Non-pigmented ciliary epithelial cell (primary cell): ENCODE results near the gene PLA2G4F.

ENCODE experiments used
- DNase-seq: peaks from one replicate; pipeline ENCODE4 v3.0.0-alpha.2; 2010; ENCODE audit warnings: low read depth

Gene PLA2G4F, protein sequence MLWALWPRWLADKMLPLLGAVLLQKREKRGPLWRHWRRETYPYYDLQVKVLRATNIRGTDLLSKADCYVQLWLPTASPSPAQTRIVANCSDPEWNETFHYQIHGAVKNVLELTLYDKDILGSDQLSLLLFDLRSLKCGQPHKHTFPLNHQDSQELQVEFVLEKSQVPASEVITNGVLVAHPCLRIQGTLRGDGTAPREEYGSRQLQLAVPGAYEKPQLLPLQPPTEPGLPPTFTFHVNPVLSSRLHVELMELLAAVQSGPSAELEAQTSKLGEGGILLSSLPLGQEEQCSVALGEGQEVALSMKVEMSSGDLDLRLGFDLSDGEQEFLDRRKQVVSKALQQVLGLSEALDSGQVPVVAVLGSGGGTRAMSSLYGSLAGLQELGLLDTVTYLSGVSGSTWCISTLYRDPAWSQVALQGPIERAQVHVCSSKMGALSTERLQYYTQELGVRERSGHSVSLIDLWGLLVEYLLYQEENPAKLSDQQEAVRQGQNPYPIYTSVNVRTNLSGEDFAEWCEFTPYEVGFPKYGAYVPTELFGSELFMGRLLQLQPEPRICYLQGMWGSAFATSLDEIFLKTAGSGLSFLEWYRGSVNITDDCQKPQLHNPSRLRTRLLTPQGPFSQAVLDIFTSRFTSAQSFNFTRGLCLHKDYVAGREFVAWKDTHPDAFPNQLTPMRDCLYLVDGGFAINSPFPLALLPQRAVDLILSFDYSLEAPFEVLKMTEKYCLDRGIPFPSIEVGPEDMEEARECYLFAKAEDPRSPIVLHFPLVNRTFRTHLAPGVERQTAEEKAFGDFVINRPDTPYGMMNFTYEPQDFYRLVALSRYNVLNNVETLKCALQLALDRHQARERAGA

DNA sequence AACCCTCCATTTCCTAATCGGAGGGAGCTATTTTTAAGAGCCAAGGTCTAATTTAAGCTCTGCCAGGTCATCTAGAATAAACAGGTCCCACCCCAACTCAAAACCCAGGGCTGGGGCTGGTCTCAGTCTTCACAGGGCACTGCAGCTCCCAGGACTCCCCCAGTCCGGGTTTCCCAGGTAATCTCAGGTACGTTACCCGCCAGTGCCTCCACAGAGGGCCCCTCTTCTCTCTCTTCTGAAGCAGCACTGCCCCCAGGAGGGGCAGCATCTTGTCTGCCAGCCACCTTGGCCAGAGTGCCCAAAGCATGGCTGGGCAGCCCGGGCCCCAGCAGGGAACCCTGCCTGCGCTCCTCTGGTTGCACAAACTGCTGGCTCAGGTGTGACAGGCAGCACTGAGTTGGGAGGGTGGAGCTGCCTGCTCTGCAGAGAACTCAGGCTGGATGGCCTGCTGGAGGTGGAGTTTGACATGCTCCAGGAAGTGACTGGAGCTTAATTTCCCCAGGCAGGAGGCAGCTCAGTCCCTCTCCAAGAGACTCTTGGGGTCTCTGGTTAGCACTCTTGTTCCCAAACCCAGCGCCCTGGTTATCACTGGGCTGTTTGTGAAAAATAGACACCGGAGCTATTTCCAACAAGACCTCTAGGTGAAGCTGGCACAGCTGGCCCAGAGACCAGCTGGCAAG lies at the start of gene PLA2G4F:
Gene PLA2G4F, minus strand, starts transcription at position 394 of the 680 bp plus-strand sequence. Its CDS starts 87 bp downstream, at position 307.
- DNase-seq, result no peak

DNA sequence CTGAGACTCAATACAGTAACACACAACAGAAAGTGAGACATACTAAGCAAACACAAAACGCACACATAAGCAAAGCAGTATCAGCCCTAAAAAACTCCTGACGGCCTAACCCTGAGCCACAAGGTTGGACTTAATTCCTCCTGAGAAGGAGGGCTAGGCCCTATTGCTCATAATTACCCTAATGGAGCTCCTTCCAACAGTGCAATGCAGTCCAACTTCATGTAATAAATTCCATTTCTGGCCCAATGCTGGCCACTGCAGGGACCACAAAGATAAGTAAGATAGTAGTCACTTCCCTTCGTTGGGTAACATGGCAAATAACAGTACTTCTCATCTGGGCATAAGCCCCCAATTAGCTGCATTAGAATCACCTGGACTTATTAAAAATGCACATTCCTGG lies 47.5 kb upstream of the PLA2G4F start:
- DNase-seq, result no peak

DNA sequence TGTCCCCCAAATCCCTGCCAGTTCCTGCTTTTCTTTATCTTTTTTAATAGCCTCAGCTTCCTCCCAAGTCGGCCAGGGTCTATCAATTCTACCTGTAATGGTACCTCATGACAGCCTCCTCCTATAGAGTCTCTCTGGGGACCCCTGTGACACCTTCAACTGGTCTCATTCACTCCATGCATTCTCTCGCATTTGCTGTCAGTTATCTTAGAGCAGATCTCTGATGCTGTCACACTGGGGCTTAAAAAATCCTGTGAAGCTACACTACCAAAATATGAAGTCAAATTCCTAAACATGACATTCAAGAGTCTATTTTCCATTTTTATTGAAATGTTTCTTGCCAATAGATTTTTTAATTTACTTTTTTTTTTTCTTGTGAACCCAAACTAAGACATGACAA lies 46.2 kb upstream of the PLA2G4F start:
- DNase-seq, result no peak

DNA sequence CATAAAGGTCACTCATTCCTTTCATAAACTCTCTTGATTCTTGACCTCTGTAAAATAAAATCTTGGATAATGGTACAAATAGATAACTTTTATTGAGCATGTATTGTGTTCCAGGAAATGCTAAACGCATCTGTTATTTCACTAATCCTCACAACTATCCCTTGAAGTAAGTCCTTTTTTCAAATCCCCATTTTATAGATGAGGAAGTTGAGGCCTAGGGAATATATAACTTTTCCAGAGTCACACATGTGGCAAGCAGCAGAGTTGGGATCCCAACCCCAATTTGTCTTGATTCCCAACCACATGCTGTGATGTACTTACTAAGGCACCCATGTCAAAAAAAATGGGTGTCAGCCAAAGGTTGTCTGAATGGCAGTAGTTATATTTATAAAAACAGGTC lies 45.4 kb upstream of the PLA2G4F start:
- no peak for DNase-seq

DNA sequence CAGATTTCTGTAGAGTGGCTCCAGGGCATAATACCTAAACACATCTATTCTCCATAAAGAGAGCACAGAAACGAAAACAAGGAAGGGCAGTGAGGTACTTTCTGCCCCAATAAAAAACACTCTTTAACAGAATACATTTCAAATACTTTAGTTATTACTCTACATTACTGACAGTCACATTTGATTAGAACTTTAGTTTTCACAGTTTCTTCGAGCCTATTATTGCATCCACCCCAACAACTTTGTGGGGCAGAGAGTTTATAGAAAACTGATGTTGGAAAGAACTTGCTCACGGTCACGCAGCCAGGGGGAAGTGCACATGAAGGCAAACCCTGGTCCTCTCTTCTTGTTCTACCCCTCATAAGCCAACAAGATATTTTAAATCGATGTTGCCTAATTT lies 42.7 kb upstream of the PLA2G4F start:
- no peak for DNase-seq

DNA sequence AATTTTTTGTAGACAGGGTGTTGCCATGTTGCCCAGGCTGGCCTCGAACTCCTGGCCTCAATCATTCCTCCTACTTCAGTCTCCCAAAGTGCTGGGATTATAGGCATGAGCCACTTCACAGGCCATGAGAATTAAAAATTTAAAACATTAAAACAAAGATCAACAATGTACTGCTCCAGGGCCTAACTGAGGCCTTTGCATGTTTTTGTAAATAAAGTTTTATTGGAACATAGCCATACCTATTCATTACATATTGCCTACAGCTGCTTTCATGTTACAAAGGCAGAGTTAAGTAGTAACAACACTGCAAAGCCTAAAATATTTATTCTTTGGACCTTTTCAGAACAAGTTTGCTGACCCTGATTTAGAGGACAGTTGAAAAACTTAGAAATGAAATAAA lies 42.1 kb upstream of the PLA2G4F start:
- DNase-seq, result no peak

DNA sequence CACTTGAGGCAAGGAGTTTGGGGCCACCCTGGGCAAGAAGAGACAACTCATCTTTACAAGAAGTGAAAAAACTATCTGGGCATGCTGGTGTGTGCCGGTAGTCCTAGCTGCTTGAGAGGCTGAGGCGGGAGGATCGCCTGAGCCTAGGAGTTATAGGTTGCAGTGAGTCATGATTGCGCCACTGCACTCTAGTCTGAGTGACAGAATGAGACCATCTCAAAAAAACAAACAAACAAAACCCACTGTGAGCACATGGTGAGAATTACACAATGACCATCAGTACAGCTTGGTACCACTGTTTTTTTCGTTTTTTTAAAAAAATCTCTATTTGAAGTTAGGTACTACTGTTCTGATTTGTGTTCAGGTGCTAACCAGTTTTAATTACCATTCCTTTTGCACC lies 38.1 kb upstream of the PLA2G4F start:
- DNase-seq, result no peak

DNA sequence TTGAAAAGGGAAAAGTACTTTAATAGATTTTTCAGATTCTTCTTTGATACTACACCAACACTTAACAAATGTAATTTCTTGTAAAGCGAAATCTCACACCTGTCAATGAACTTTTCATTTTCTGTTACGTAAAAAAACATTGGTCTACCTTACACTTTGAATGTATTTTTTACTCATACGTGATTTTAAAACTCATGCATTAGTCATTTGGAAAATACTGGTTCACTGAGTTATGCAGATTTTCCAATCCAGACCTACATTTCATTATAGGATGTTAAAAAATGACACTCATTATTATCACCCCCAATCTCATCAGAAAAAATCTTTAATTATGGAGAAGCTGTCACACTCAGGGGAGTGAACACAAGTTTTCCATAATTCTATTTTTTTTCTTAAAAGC lies 36.9 kb upstream of the PLA2G4F start:
- DNase-seq, result no peak

DNA sequence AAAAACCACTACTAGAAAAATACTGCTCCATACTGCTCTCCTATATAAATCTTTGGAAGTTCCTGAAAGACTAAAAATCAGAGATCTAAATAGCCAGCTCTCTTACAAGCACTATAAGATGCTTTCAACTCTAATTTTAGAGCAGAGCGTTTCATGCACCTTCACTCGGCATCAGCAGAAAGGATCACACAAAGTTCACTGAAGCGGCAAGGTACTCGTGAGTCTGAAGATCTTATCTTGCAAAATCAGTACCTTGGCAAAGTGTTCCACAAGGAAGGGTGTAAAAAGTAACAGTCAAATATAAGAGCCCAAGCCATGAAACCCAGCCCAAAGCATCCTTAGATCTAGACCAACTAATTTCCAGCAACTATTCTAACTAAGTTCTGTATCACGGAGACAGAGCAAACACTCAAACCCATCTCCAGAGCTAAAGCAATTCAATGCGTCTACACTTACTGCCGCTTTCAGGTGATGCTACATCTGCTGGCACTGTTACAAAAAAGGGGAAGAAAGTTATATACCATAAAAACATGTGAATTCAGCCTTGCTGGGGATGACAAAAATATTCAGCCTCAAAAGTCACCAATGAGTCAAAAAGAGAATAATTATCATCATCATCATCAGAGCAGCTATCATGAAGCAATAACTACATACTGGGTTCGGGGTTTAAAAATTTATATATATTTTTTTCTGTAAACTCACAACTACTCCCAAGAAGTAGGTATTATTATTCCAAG lies 35.3 kb upstream of the PLA2G4F start:
- DNase-seq, result no peak

DNA sequence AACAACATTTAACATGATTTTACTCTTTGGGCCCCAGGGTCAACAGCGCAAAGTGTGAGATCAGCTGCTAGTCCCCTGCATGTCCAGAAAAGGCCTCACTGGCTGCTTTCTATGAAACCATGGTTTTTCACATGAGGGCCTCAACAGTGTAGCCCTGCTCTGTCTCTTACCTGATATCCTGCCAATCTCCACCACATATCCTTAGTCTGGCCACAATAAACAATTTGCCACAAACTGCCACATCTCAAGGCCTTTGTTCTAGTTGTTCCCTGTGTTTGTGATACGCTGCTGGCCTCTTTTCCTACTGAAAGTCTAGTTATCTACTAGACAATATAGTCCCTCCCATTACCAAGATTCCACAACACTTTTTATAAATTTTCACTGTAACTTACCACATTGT lies 33.9 kb upstream of the PLA2G4F start:
- DNase-seq, result no peak

DNA sequence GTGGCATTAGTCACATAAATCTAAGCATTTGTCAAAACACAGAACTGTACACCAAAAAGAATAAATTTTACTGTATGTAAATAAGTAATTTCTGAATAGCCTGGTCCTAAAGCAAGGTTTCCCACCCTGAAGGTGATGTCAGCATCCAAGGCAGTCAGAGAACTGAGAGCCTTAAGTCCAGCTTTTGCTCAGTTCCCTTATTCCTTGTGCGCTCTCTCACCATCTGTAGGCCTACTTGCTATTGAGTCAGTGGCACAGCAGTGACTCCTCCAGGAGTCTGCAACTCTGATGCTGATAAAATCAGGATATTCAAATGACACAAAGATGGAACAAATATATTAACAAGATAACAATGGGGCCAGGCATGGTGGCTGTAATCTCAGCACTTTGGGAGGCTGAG lies 29.4 kb upstream of the PLA2G4F start:
- no peak for DNase-seq

DNA sequence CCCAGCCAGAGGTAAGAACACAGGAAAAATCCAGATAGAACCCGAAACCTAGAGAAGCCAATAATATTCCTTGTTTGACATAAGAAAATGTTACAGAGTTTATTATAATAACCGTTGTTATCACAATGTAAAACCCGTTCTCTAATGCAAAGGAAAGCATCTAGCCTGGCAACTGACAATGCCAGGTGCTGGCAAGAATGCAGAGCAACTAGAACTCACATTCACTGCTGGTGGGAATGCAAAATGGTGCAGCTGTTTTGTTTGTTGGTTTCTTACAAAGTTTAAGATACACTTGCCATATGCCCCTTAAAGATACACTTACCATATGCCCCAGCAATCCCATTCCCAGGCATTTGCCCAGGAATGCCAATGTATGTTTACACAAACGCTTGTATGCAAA lies 28.3 kb upstream of the PLA2G4F start:
- DNase-seq, result no peak

DNA sequence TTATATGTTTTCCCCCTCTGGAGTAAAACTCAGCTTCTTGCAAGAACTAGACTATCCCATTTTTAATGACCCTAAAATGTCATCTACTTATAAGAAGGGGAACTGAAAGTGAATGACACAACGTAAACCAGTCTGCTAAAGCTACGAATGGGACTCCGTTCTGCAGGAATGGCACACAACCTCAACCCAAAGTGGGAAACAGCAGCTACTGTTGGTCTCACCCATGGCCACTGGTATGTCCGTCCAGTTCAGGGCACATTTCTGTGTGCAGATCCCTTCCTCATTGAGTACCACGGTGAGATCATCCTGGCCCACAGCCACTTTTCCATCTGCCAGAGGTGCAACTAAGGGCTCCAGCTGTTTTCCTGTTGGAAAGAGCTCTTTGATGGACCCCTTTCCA lies 27.9 kb upstream of the PLA2G4F start:
- no peak for DNase-seq

DNA sequence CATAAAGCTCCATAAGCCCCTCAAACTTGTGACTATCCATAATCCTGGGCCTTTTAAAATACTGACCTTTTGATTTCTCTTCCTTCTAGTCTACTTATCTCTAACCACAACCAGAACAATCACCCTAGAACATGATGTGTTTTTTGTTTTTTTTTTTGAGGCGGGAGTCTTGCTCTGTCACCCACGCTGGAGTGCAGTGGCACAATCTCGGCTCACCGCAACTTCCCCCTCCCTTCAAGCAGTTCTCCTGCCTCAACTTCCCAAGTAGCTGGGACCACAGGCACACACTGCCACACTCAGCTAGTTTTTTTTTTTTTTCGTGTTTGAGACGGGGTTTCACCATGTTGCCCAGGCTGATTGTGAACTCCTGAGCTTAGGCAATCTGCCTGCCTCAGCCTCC lies 26.5 kb upstream of the PLA2G4F start:
- no peak for DNase-seq

DNA sequence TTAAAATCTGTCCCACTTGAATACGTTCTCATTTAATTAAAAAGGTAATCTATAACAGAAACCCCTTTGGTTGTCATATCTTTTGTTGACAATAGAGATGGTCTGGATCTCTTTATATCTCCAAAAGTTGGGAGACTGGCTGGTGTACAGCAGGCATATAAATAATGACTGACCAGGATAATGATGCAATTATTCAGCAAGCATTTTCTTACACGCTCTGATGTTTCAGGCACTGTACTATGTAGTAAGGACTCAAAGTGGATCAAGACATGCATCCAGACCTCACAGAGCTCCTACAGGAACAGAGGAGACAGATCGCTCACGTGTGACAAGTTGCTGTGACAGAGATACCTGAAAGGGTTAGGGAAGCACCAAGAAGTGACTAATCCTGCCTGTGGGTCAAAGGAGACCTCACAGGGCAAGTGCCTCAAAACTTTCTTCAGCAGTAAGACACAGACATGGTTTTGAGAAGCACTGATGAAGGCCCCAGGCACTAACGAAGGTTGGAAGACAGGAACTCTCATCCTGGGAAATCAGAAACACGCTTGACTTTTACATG lies 26.0 kb upstream of the PLA2G4F start:
- no peak for DNase-seq

DNA sequence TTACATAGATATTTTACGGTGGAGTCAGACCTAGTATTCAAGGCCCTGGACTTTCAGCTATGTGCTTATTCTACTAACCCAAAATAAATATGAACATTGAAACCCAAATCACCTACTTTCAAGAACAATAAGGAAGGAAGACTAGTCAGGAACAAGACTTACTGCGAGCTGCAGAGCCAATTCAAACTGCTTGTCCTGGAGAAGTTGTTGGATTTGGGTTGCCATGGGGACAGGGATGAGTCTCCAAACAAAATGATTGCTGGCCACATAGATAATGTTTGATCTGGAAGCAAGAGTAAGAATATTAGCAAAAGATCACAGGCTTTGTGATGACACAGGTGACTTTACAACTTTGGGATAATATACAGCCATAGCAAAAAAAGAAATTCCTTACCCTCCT lies 21.6 kb upstream of the PLA2G4F start:
- DNase-seq, result no peak

DNA sequence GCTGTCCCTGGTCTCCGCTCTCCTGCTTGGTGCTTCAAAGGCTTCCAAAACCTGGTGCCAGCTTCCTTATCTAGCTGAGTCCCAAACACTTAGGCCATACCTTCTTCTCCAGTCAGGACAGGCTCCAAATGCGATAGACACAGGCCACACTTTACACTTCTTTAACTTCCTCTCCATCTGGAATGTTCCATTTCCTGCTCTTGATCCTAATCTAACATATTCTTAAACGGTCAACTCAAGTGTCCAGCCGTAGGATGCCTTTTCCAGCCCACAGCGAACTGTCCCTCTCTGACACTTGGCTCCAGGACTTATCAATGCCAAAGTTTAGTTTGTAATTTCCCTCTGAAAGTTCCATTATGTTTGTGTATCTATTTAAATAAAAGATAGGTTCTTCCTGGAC lies 19.2 kb upstream of the PLA2G4F start:
- no peak for DNase-seq

DNA sequence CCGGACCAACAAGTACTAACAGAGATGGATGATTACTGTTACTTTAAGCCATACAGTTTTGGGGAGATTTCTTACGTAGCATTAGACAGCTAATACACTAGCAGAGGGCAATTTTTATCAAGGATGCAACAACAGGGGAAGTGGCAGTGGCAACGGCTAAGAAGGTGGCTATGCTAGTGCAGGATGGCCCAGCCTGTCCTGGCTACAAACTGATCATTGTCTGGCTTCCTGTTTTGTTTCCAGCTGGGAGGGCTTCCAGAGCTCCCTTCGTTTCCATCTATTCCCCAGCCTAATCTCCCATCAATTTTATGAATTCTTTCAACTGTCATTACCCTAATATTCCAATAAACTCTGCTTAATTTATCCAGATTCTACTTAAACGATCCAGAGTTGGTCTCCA lies 16.0 kb upstream of the PLA2G4F start:
- DNase-seq, result no peak

DNA sequence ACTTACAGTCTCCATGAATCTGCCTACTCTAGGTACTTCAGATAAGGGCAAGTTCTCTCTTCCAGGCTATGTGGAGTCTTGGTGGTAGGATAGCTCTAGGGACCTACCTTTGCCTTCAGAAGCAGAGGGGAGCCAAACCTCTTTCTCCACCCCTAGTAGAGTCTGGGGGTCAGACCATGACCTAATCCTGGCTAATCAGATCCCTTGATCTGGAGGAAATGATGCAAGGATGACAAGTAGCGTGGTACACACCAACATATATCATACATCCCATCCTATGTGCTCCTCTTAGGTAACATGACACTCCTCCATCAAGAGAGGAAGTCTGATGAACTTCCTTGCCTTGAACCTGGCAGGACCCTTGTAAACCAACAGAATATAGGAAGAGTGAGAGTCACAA lies 15.4 kb upstream of the PLA2G4F start:
- no peak for DNase-seq

DNA sequence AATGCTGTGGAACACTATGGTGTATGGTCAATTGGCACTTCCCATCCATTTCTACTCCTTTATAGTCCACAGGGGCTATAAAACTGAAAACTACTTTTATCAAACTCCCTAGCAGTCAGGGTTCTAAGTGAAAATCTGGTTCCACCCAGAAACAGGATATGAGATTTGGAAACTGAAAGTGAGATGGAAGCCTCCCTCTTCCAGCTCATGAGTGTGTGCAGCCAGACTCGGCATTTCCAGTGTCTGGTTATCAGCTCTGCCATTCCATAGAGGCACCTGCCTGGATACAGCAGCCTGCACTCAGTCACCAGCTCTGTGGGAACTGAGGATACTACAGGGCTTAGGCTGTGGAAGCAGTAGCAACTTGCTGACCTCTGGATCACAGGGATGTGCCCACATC lies 14.7 kb upstream of the PLA2G4F start:
- no peak for DNase-seq

DNA sequence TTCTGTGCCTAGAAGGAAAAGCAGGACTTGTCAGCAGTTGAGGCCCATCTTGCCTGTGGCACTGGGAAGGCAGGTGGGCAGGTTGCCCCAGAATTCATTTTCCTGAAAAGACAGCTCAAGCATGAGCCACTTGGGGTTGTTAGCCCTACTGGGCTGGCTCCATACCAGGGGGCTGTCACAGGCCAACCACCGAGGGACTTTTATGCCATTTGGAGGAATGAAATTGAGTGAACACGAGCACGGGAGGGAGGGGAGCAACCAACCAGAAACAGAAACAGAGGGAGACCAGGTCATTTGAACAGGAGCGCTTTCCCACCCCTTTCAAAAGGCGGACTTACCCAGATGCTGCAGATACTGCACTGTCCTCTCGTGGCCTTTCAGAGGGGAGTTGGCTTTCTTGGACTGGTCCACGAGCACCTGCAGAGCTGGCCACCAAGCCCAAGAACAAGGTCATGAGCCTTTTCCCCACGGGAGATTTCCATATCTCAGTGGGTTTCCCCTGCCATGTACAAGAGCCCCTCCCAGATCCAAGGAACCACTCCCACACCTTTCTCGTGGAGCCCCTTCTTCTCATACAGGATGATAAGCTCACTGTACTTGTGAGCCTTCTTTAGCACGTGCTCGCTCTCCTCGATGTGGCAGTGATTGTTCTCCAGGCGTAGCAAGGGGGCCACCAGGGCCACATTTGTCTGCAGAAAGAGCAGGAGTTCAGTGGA lies 9.9 kb upstream of the PLA2G4F start:
- DNase-seq, result no peak
